CD14-positive monocyte (primary cell): Measurements from ENCODE around the gene UBE2E1. TPM values are rescaled to one million over a fixed set of nuclear protein-coding genes. Genes with fewer than 3 reads are reported as not detected.
A peak's percentile ranks its signal among the peaks of the same experiment; 100 is the strongest.

Experiments used
- DNase-seq, 3 donors: peaks; one replicate each; pipeline ENCODE4 v3.0.0-alpha.2; 2011 to 2022
- H2AFZ ChIP-seq: 2 replicates; pipeline ENCODE4 v1.6.0; 2012; ENCODE audit warnings: mild to moderate bottlenecking, low read depth, low read length, inconsistent platforms; ENCODE audit not compliant: insufficient read depth, poor library complexity, severe bottlenecking
- H3K27ac ChIP-seq, 2 donors: 1 replicate in 1 of 2; 2 replicates in 1 of 2; pipeline ENCODE4 v1.5.1; 2012 to 2013; ENCODE audit warnings: low read length in 2 of 2, control low read depth in 1 of 2, inconsistent platforms in 1 of 2, low read depth in 1 of 2, mild to moderate bottlenecking in 1 of 2
- H3K27me3 ChIP-seq, 2 donors: one replicate each; pipeline versions ENCODE4 v1.6.0 to v1.6.1; 2011 to 2013; ENCODE audit warnings: low read length in 2 of 2; ENCODE audit not compliant: control insufficient read depth in 2 of 2, insufficient read depth in 2 of 2
- H3K36me3 ChIP-seq, 2 donors: replicated peaks in 1 of 2; 1 replicate in 1 of 2; 2 replicates in 1 of 2; pipeline versions ENCODE4 v1.5.1 to v1.6.1; 2012 to 2013; ENCODE audit warnings: low read length in 2 of 2, control low read depth in 1 of 2, inconsistent platforms in 1 of 2, mild to moderate bottlenecking in 1 of 2; ENCODE audit not compliant: insufficient read depth in 2 of 2, control insufficient read depth in 1 of 2
- H3K4me1 ChIP-seq, 2 donors: 1 replicate in 1 of 2; 2 replicates in 1 of 2; pipeline versions ENCODE4 v1.5.1 to v1.6.1; 2012 to 2013; ENCODE audit warnings: low read length in 2 of 2, control low read depth in 1 of 2, inconsistent platforms in 1 of 2, mild to moderate bottlenecking in 1 of 2, moderate library complexity in 1 of 2; ENCODE audit not compliant: insufficient read depth in 2 of 2, control insufficient read depth in 1 of 2
- H3K4me2 ChIP-seq: replicated peaks from 2 replicates; pipeline ENCODE3; 2012; ENCODE audit warnings: low read length, moderate library complexity, mild to moderate bottlenecking; ENCODE audit not compliant: poor library complexity, severe bottlenecking; ENCODE audit errors: extremely low read depth
- H3K4me3 ChIP-seq, 3 experiments: fragments of 200-600 bp in 1 of 3; sonication (generic) in 1 of 3; replicated peaks in 1 of 3; 1 replicate in 2 of 3; 2 replicates in 1 of 3; pipeline ENCODE4 v1.5.1; 2011 to 2013; ENCODE audit warnings: low read length in 3 of 3, mild to moderate bottlenecking in 3 of 3, control low read depth in 2 of 3, low read depth in 2 of 3, inconsistent platforms in 1 of 3, moderate library complexity in 1 of 3
- H3K79me2 ChIP-seq: 2 replicates; pipeline ENCODE4 v1.6.0; 2012; ENCODE audit warnings: mild to moderate bottlenecking, control low read depth, inconsistent platforms, low read length, moderate library complexity; ENCODE audit not compliant: insufficient read depth
- H3K9ac ChIP-seq: 2 replicates; pipeline ENCODE4 v1.6.0; 2017; ENCODE audit warnings: low read length, mild to moderate bottlenecking; ENCODE audit not compliant: insufficient read depth, poor library complexity, severe bottlenecking
- H3K9me3 ChIP-seq, 2 donors: replicated peaks in 1 of 2; 1 replicate in 1 of 2; 2 replicates in 1 of 2; pipeline versions ENCODE4 v1.5.1 to v1.6.1; 2012 to 2013; ENCODE audit warnings: low read length in 2 of 2, control low read depth in 1 of 2; ENCODE audit not compliant: control insufficient read depth in 1 of 2, insufficient read depth in 1 of 2
- H4K20me1 ChIP-seq: 2 replicates; pipeline ENCODE4 v1.6.0; 2012; ENCODE audit warnings: mild to moderate bottlenecking, low read length, control low read depth, moderate library complexity; ENCODE audit not compliant: insufficient read depth
- H3K27ac Mint-ChIP-seq, 7 donors: one replicate each; pipeline ENCODE4 v1.8.0; 2020; ENCODE audit warnings: mild to moderate bottlenecking in 7 of 7, mixed read lengths in 7 of 7, moderate library complexity in 6 of 7, inconsistent platforms in 2 of 7
- H3K27me3 Mint-ChIP-seq, 3 donors: one replicate each; pipeline ENCODE4 v1.8.0; 2021 to 2022; ENCODE audit warnings: low read depth in 3 of 3, mild to moderate bottlenecking in 3 of 3, mixed read lengths in 3 of 3, moderate library complexity in 3 of 3, inconsistent platforms in 1 of 3
- H3K36me3 Mint-ChIP-seq, 2 donors: one replicate each; pipeline ENCODE4 v1.8.0; 2020; ENCODE audit warnings: mixed read lengths in 2 of 2, inconsistent platforms in 1 of 2, mild to moderate bottlenecking in 1 of 2
- H3K4me1 Mint-ChIP-seq: one replicate; pipeline ENCODE4 v1.8.0; 2020; ENCODE audit warnings: mild to moderate bottlenecking, mixed read lengths
- H3K4me3 Mint-ChIP-seq, 2 donors: one replicate each; pipeline ENCODE4 v1.8.0; 2020; ENCODE audit warnings: mild to moderate bottlenecking in 2 of 2, mixed read lengths in 2 of 2, moderate library complexity in 1 of 2
- H3K9me3 Mint-ChIP-seq, 7 donors: one replicate each; pipeline ENCODE4 v1.8.0; 2020 to 2022; ENCODE audit warnings: mixed read lengths in 7 of 7, mild to moderate bottlenecking in 6 of 7, moderate library complexity in 6 of 7, inconsistent platforms in 2 of 7
- CTCF ChIP-seq: fragments of 200-600 bp; IDR thresholded peaks from one replicate; pipeline ENCODE4 v1.8.0; 2022; ENCODE audit warnings: antibody characterized with exemption, mild to moderate bottlenecking
- whole genome bisulfite sequencing: methylation state at CpG from one replicate; pipeline ENCODE4 v1.1.5; 2013; ENCODE audit warnings: missing lambda C conversion rate; ENCODE audit not compliant: insufficient coverage; 5-methylcytosine and 5-hydroxymethylcytosine counted together
- intact Hi-C, 2 donors: fragments of 100-400 bp; cut with micrococcal nuclease; formaldehyde crosslinking; loops; one replicate each; pipeline versions ENCODE4 v1.15.0 to v1.15.1; 2023
- polyA plus RNA-seq, 3 donors: library from polyadenylated mRNA; depleted of rRNA in 1 of 3; unstranded in 2 of 3; stranded (reverse) in 1 of 3; fragments of 300-500 nt in 2 of 3; fragments of >200 nt in 1 of 3; fragmentation: Illumina TruSeq in 2 of 3; gene quantifications; 1 replicate in 2 of 3; 2 replicates in 1 of 3; pipeline ENCODE4 v1.2.3, GENCODE V29; 2012 to 2021

UBE2E1 gene
- polyA plus RNA-seq, 3 donors = 31.3 to 60.2 (median 34.6) TPM

DNA sequence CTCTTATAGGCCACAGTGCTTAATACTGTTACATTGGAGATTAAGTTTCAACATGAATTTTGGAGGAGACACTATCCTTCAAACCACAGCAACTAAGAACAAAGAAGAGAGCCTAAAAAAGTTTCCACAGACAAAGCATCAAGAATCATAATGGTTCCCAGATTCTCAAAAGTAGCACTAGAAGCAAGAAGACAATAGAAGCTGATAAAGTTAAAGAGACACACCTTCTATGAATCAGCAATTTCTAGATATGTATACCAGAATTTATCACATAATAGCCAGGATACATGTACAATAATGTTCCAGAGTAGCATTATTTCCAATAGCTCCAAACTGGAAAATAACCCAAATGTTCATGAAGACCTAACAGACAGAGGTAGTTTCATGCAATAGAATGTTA is 98.8 kb downstream of the UBE2E1 start:
- intact Hi-C loops = no loop called here
- no peak overlapping the region for H2AFZ ChIP-seq
- no peaks in the 10 kb centered on the region for H3K79me2 ChIP-seq
- no peak overlapping the region for H3K4me3 ChIP-seq
- no peak overlapping the region for H3K27ac ChIP-seq
- no peak overlapping the region for H3K4me2 ChIP-seq
- H3K9ac ChIP-seq = no peak overlapping the region
- no peaks in the 10 kb centered on the region for H3K4me1 ChIP-seq
- H3K9me3 ChIP-seq = no peaks in the 10 kb centered on the region
- no peaks in the 10 kb centered on the region for H4K20me1 ChIP-seq
- H3K36me3 ChIP-seq = peaks cover 0 to 6% of the 10 kb centered on the region in 2 donors
- H3K27me3 ChIP-seq = no peaks in the 10 kb centered on the region
- no peak for TF ChIP-seq CTCF
- no peak overlapping the region for H3K4me3 Mint-ChIP-seq
- peaks cover 19 to 23% of the 10 kb centered on the region in 2 donors for H3K36me3 Mint-ChIP-seq
- H3K27me3 Mint-ChIP-seq = no peaks in the 10 kb centered on the region
- DNase-seq = no peak
- H3K4me1 Mint-ChIP-seq = no peaks in the 10 kb centered on the region
- H3K9me3 Mint-ChIP-seq = peaks cover 0 to 2% (median 0%) of the 10 kb centered on the region in 7 donors
- peak overlapping the region in 1 of 7 donors; percentile 11 for H3K27ac Mint-ChIP-seq

- Histone ChIP-seq H3K27me3 (no peaks in the 10 kb centered on the region), H2AFZ (no peak overlapping the region), H3K4me2 (no peak overlapping the region), H3K4me1 (no peaks in the 10 kb centered on the region), H4K20me1 (no peaks in the 10 kb centered on the region), H3K79me2 (no peaks in the 10 kb centered on the region), H3K4me3 (no peak overlapping the region), H3K9me3 (no peaks in the 10 kb centered on the region), H3K9ac (no peak overlapping the region), H3K27ac (no peak overlapping the region), H3K36me3 (no peaks in the 10 kb centered on the region)
- Mint-ChIP-seq H3K27me3 (no peaks in the 10 kb centered on the region), H3K36me3 (peaks cover 6 to 13% of the 10 kb centered on the region in 2 donors), H3K4me3 (no peak overlapping the region), H3K9me3 (no peaks in the 10 kb centered on the region), H3K4me1 (no peaks in the 10 kb centered on the region), H3K27ac (no peak overlapping the region)
- WGBS = 92% methylated on average over 5 of the region's 7 CpGs
- intact Hi-C loops = no loop called here
- TF ChIP-seq CTCF = no peak
- no peak for DNase-seq
Measured at GRCh38 chr3:23909341-23909740, 103.6 kb downstream of the UBE2E1 start.
